ENCODE measurements around the gene DLL1. TPM values are rescaled to one million over a fixed set of nuclear protein-coding genes. Genes with fewer than 3 reads are reported as not detected.

The DLL1 gene
- total RNA-seq, 1 donor from 2014 or later: 59.8 TPM

DNA sequence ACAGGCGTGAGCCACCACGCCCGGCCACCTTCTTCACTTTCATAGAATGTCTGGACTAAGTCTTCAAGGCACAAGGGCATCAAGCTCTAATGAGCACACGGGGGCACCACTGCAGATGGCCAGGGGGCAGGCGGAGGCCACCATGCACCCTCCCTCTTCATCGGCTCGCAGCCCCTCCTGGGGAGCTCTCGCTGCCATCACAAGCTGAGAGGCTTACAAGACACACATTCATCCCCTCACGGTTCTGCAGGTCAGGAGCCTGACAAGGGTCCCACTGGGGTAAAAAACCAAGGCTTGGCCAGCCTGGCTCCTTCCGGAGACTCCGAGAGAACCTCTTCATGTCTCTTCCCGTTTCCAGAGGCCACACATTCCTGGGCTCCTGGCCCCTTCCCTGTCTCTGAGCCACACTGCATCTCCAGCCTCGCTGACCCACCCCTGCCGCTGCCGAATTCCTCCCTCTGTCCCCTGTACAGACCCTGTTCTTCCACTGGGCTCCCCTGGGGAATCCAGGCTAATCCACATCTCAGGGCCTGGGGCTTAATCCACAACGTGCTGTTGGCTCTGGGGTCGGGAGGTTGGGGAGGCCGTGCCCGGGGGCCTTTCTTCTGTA, 19.8 kb downstream of the DLL1 start:
- Mint-ChIP-seq H3K27ac (ENCODE audit: unreplicated experiment) (no peak overlapping the region), H3K4me3 (no peak overlapping the region), H3K36me3 (ENCODE audit: low read depth) (no peaks in the 10 kb centered on the region), H3K27me3 (ENCODE audit: low read depth) (peaks cover 3% of the 10 kb centered on the region), H3K9me3 (no peaks in the 10 kb centered on the region), H3K4me1 (peaks cover 26% of the 10 kb centered on the region)
- no peak for DNase-seq (ENCODE audit: low read depth, low spot score)
- TF ChIP-seq, protein P1, sequence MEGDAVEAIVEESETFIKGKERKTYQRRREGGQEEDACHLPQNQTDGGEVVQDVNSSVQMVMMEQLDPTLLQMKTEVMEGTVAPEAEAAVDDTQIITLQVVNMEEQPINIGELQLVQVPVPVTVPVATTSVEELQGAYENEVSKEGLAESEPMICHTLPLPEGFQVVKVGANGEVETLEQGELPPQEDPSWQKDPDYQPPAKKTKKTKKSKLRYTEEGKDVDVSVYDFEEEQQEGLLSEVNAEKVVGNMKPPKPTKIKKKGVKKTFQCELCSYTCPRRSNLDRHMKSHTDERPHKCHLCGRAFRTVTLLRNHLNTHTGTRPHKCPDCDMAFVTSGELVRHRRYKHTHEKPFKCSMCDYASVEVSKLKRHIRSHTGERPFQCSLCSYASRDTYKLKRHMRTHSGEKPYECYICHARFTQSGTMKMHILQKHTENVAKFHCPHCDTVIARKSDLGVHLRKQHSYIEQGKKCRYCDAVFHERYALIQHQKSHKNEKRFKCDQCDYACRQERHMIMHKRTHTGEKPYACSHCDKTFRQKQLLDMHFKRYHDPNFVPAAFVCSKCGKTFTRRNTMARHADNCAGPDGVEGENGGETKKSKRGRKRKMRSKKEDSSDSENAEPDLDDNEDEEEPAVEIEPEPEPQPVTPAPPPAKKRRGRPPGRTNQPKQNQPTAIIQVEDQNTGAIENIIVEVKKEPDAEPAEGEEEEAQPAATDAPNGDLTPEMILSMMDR (conservative IDR thresholded peaks at IDR 0.05): no peak

DNA sequence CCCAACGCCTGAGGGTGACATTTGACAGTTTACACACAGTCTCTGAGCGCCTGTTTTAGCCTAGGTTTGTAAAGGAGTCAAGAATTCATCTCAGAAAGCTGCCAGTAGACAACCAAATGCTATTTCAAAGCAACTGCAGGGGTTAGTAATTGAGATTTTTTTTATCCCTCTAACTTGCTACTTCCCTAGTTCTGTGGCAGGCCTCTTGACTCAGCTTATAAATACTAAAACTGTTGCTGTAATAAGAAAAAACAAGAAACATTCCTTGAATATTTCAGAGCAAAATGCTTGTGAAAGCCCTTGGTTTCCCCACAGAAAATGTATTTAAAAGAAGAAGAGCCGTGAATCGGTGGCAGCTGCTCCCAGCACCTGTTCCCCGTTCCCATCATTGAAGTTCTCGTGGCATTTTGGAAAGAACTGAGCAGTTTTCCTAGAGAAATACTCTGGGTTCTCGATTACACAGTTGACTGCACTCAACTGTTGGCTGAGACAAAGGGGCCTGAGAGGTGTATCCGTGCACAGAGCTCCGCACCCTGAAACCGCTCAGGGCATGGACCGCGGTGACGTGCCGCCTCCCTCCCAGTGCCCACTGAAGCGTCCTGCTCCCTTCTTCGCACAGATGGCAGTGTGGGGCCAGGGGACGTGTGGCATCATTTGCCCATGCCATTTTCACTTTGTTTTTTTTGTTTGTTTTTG, 20.9 kb downstream of the DLL1 start:
- peaks cover 3% of the 10 kb centered on the region for H3K27me3 Mint-ChIP-seq (ENCODE audit: low read depth)
- no peaks in the 10 kb centered on the region for H3K36me3 Mint-ChIP-seq (ENCODE audit: low read depth)
- no peak for DNase-seq (ENCODE audit: low read depth, low spot score)
- H3K9me3 Mint-ChIP-seq: no peaks in the 10 kb centered on the region
- peaks cover 36% of the 10 kb centered on the region for H3K4me1 Mint-ChIP-seq
- H3K4me3 Mint-ChIP-seq: no peak overlapping the region
- H3K27ac Mint-ChIP-seq (ENCODE audit: unreplicated experiment): no peak overlapping the region
- TF ChIP-seq, protein P1 (conservative IDR thresholded peaks at IDR 0.05): no peak

DNA sequence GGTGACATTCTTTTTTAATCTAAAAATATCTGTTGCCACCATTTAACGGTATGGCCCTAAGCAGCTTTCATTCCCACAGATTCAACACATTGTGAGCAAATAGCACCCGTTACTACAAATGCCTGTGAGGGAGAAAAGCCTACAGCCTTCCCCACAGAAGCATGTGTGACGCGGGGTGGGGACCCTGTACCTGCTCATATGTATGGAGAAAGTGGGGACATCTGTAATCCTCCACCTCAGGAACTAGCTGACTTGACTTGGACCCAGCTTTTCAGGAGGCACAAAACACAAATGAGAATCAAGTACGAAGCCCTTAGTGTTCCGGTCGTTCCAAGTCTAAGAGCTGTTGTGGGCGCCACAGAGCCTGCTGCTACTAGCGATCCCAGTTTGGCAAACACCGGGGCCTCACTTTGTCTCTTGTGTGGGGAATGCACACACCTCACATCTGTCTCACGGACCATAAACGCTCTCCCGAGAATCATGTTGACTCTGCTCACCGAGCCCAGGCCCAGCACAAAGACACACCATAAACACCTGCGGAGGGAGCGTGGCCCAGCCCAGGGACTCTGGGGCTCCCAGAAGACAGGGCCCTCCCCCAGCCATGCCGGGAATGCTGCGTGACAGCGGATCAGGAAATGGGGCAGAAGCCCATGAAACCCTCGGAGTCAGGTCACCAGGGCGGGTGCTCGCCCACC, 21.6 kb downstream of the DLL1 start:
- no peaks in the 10 kb centered on the region for H3K9me3 Mint-ChIP-seq
- H3K4me1 Mint-ChIP-seq: peaks cover 36% of the 10 kb centered on the region
- TF ChIP-seq, protein P1 (conservative IDR thresholded peaks at IDR 0.05): no peak
- H3K36me3 Mint-ChIP-seq (ENCODE audit: low read depth): no peaks in the 10 kb centered on the region
- no peak overlapping the region for H3K4me3 Mint-ChIP-seq
- DNase-seq (ENCODE audit: low read depth, low spot score): no peak
- peak overlapping the region; percentile 38 for H3K27ac Mint-ChIP-seq (ENCODE audit: unreplicated experiment)
- H3K27me3 Mint-ChIP-seq (ENCODE audit: low read depth): peaks cover 3% of the 10 kb centered on the region

DNA sequence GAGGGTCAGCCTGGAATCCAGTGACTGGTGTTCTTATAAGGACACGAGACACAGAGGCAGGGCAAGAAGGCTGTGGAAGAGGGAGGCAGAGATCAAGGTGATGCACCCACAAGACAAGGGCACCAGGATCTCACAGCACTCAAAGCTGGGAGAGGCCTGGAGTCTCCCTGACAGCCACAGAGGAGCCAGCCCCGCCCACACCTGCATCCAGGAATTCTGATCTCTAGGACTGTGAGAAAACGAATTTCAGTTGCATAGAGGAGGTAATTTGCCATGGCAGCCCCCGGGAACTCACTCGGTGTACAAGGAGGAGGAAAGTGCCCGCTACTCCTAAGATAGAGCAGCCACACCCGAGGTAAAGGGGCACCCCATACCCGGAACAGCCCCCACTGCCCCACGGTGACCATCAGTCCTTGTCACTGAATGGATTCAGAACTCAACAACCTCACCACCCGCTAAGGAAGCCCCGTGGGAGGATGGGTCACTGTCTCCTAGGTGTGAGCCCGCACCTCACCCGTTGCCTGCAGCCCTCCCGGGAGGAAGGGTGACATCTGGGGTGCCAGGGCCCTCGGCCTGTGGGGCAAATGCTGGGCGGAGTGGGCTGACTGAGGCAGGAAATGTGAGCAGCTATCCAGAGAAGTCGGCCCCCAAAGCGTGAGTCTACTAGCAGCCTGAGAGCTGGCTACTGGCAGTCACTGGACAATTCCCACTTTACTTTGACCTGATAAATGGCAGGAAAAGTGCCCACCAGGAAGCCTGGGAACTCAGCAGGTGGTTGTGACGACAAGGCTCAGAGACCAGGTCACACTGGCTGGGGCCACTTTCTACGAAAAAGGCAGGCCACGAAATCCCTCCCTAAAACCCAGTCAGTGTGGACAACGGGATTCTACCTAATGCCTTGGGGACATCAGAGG, 22.4 kb downstream of the DLL1 start:
- TF ChIP-seq, protein P1 (conservative IDR thresholded peaks at IDR 0.05): no peak
- Mint-ChIP-seq H3K4me1 (peaks cover 41% of the 10 kb centered on the region), H3K36me3 (ENCODE audit: low read depth) (no peaks in the 10 kb centered on the region), H3K27ac (ENCODE audit: unreplicated experiment) (peak overlapping the region; percentile 43), H3K4me3 (no peak overlapping the region), H3K9me3 (no peaks in the 10 kb centered on the region), H3K27me3 (ENCODE audit: low read depth) (peaks cover 3% of the 10 kb centered on the region)
- DNase-seq (ENCODE audit: low read depth, low spot score): no peak

DNA sequence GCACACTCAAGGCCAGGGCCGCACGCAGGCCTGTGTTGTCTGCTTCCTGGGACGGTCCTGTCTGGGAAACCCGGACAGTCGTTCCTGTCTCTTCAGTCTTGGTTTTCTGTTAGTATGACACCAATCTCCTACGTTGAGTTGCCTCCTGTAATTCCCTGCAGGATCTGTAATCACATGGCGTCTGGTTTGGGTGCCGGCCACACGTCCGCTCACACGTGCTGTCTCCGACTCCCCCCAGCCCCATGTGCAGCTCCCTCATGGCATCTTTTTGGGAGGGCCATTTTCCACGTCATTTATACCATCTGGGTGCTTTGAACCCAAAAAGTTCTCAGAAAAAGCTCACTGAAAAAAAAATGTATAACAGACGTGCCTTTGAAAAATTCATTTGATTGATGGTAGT, 23.2 kb downstream of the DLL1 start:
- Mint-ChIP-seq H3K4me1 (peaks cover 45% of the 10 kb centered on the region), H3K36me3 (ENCODE audit: low read depth) (no peaks in the 10 kb centered on the region), H3K27ac (ENCODE audit: unreplicated experiment) (peak overlapping the region; percentile 78)

More for the DNA sequence above, 23.2 kb downstream of the DLL1 start:
- Mint-ChIP-seq H3K9me3 (no peaks in the 10 kb centered on the region), H3K27me3 (ENCODE audit: low read depth) (peaks cover 5% of the 10 kb centered on the region), H3K4me3 (no peak overlapping the region)
- TF ChIP-seq, protein P1 (conservative IDR thresholded peaks at IDR 0.05): no peak
- no peak for DNase-seq (ENCODE audit: low read depth, low spot score)

All from neural crest cell (in vitro differentiated cells).